Measurements from ENCODE around the gene NOBOX. TPM values are rescaled to one million over a fixed set of nuclear protein-coding genes. Genes with fewer than 3 reads are reported as not detected.

NOBOX gene
- total and polyA plus RNA-seq, 4 donors: not detected

GRCh38 chr7:144404946-144405345, 1.5 kb upstream of the NOBOX start:
- TF ChIP-seq SP1 (IDR thresholded peaks at IDR 0.05) (no peak), CTCF (IDR thresholded peaks at IDR 0.05; ENCODE audit: low read depth, low read length, missing input control) (no peak), FOXA1 (IDR thresholded peaks at IDR 0.05) (no peak), FOXA2 (IDR thresholded peaks at IDR 0.05) (no peak), JUND (IDR thresholded peaks at IDR 0.05) (no peak), NR2F2 (IDR thresholded peaks at IDR 0.05) (no peak), EGR1 (IDR thresholded peaks at IDR 0.05; ENCODE audit: low read depth in 2 of 2) (no peak), REST (IDR thresholded peaks at IDR 0.05) (no peak), HNF4A (conservative IDR thresholded peaks at IDR 0.05) (no peak), RAD21 (IDR thresholded peaks at IDR 0.05) (no peak), ZBTB33 (IDR thresholded peaks at IDR 0.05) (no peak), ATF3 (IDR thresholded peaks at IDR 0.05) (no peak), TAF1 (conservative IDR thresholded peaks at IDR 0.05) (no peak), GABPA (IDR thresholded peaks at IDR 0.05 in 1 of 2, conservative IDR thresholded peaks at IDR 0.05 in 1 of 2) (no peak), YY1 (IDR thresholded peaks at IDR 0.05) (no peak), HNF4G (IDR thresholded peaks at IDR 0.05) (no peak), MAX (IDR thresholded peaks at IDR 0.05) (no peak)
- H3K4me1 ChIP-seq (ENCODE audit: control insufficient read depth in 4 of 4, insufficient read depth in 4 of 4, low read length in 3 of 4): no peaks in the 10 kb centered on the region
- H3K9me3 ChIP-seq (ENCODE audit: control insufficient read depth in 4 of 4, low read length in 3 of 4): no peaks in the 10 kb centered on the region
- no peaks in the 10 kb centered on the region for H3K27me3 ChIP-seq (ENCODE audit: control insufficient read depth in 4 of 4, insufficient read depth in 4 of 4, low read length in 3 of 4)
- no peak overlapping the region for H3K9ac ChIP-seq (ENCODE audit: low read depth in 1 of 2, low read length in 2 of 2)
- H3K36me3 ChIP-seq (ENCODE audit: control insufficient read depth in 4 of 4, insufficient read depth in 3 of 4, low read depth in 1 of 4, low read length in 3 of 4): no peaks in the 10 kb centered on the region
- no peak overlapping the region for H3K4me3 ChIP-seq (ENCODE audit: low read depth in 1 of 3, low read length in 3 of 3)
- H3K27ac ChIP-seq (ENCODE audit: low read depth in 1 of 2, low read length in 2 of 2): no peak overlapping the region
- DNase-seq (ENCODE audit: low spot score): no peak
- WGBS: 87% methylated on average over 4 of the region's 4 CpGs

- WGBS: 93% methylated on average over 11 of the region's 11 CpGs
- Histone ChIP-seq H3K4me3 (ENCODE audit: low read depth in 1 of 3, low read length in 3 of 3) (no peak overlapping the region), H3K27ac (ENCODE audit: low read depth in 1 of 2, low read length in 2 of 2) (no peak overlapping the region), H3K4me1 (ENCODE audit: control insufficient read depth in 4 of 4, insufficient read depth in 4 of 4, low read length in 3 of 4) (no peaks in the 10 kb centered on the region), H3K9me3 (ENCODE audit: control insufficient read depth in 4 of 4, low read length in 3 of 4) (no peaks in the 10 kb centered on the region), H3K36me3 (ENCODE audit: control insufficient read depth in 4 of 4, insufficient read depth in 3 of 4, low read depth in 1 of 4, low read length in 3 of 4) (no peaks in the 10 kb centered on the region), H3K27me3 (ENCODE audit: control insufficient read depth in 4 of 4, insufficient read depth in 4 of 4, low read length in 3 of 4) (no peaks in the 10 kb centered on the region), H3K9ac (ENCODE audit: low read depth in 1 of 2, low read length in 2 of 2) (no peak overlapping the region)
- no peak for TF ChIP-seq NR2F2 (IDR thresholded peaks at IDR 0.05)
- no peak for TF ChIP-seq REST (IDR thresholded peaks at IDR 0.05)
- DNase-seq (ENCODE audit: low spot score): no peak
These were observed 391 bp downstream of the NOBOX start for GRCh38 chr7:144403102-144403501.
